HG03039 (cell line): ENCODE measurements around the gene PLEKHM1.
"Not testable (repeated sequence)": the region's sequence is repeated elsewhere in the genome, so short reads cannot be mapped to it uniquely, and the experiment has no call there.

Source experiments
- ATAC-seq: cut with Tn5 transposase; IDR thresholded peaks from one replicate; pipeline ENCODE4 v1.9.1; 2021; ENCODE audit warnings: mild to moderate bottlenecking, moderate library complexity; ENCODE audit not compliant: unreplicated experiment

PLEKHM1 gene

GRCh38 chr17:45443371-45444260 is 46.9 kb downstream of the PLEKHM1 start:
- ATAC-seq = not testable (repeated sequence)

- no peak for ATAC-seq
Measured at GRCh38 chr17:45441526-45442310, 48.8 kb downstream of the PLEKHM1 start.

GRCh38 chr17:45440839-45441515 is 49.5 kb downstream of the PLEKHM1 start:
- ATAC-seq = peak; percentile 53

- ATAC-seq = no peak
Measured at GRCh38 chr17:45440161-45440778, 50.3 kb downstream of the PLEKHM1 start.

- no peak for ATAC-seq
Measured at GRCh38 chr17:45438931-45439610, 51.5 kb downstream of the PLEKHM1 start.

GRCh38 chr17:45437465-45438283 is 52.8 kb downstream of the PLEKHM1 start:
- no peak for ATAC-seq

GRCh38 chr17:45436625-45437464 is 53.7 kb downstream of the PLEKHM1 start:
- no peak for ATAC-seq

GRCh38 chr17:45436161-45436560 is 54.4 kb downstream of the PLEKHM1 start:
- ATAC-seq = no peak

- ATAC-seq = no peak
Measured at GRCh38 chr17:45435481-45435880, 55.0 kb downstream of the PLEKHM1 start.

- ATAC-seq = no peak
Measured at GRCh38 chr17:45433159-45433535, 57.4 kb downstream of the PLEKHM1 start.

- ATAC-seq = no peak
Measured at GRCh38 chr17:45432405-45433158, 57.9 kb downstream of the PLEKHM1 start, which contains the start of gene ARHGAP27. TSS of gene ARHGAP27 (minus strand) at chr17:45432870. CDS start at chr17:45430279, 2,591 bp downstream.

- ATAC-seq = peak; percentile 37
Measured at GRCh38 chr17:45431531-45432404, 58.8 kb downstream of the PLEKHM1 start.

- peak; percentile 17 for ATAC-seq
Measured at GRCh38 chr17:45430738-45431530, 59.6 kb downstream of the PLEKHM1 start.

- no peak for ATAC-seq
Measured at GRCh38 chr17:45430006-45430737, 60.3 kb downstream of the PLEKHM1 start.

- ATAC-seq = no peak
Measured at GRCh38 chr17:45429339-45430005, 61.0 kb downstream of the PLEKHM1 start.
